ENCODE data around the gene ZNF709.
"Not testable (repeated sequence)": the region's sequence is repeated elsewhere in the genome, so short reads cannot be mapped to it uniquely, and the experiment has no call there.

- TF ChIP-seq EZH2 (optimal IDR thresholded peaks at IDR 0.05; ENCODE audit: low read depth, low read length) = not testable (repeated sequence)
- TF ChIP-seq, protein P1, sequence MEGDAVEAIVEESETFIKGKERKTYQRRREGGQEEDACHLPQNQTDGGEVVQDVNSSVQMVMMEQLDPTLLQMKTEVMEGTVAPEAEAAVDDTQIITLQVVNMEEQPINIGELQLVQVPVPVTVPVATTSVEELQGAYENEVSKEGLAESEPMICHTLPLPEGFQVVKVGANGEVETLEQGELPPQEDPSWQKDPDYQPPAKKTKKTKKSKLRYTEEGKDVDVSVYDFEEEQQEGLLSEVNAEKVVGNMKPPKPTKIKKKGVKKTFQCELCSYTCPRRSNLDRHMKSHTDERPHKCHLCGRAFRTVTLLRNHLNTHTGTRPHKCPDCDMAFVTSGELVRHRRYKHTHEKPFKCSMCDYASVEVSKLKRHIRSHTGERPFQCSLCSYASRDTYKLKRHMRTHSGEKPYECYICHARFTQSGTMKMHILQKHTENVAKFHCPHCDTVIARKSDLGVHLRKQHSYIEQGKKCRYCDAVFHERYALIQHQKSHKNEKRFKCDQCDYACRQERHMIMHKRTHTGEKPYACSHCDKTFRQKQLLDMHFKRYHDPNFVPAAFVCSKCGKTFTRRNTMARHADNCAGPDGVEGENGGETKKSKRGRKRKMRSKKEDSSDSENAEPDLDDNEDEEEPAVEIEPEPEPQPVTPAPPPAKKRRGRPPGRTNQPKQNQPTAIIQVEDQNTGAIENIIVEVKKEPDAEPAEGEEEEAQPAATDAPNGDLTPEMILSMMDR (IDR thresholded peaks at IDR 0.05; ENCODE audit: low read length) = not testable (repeated sequence)
Observed at GRCh38 chr19:12417273-12417672, 67.3 kb downstream of the ZNF709 start.

Data from MM.1S (cell line).